SJSA1 (cell line): ENCODE data around the gene TLCD2. TPM values are rescaled to one million over a fixed set of nuclear protein-coding genes. Genes with fewer than 3 reads are reported as not detected.
"Not testable (repeated sequence)": the region's sequence is repeated elsewhere in the genome, so short reads cannot be mapped to it uniquely, and the experiment has no call there.

Source experiments
- DNase-seq, 2 experiments: peaks; one replicate each; pipeline ENCODE4 v3.0.0-alpha.2; 2015 to 2020; ENCODE audit warnings: low spot score in 2 of 2, low read depth in 1 of 2
- H3K27ac ChIP-seq: fragments of 250-450 bp; sonication (Bioruptor Pico); 2 replicates; pipeline ENCODE4 v1.5.1; 2020; ENCODE audit warnings: mild to moderate bottlenecking, moderate library complexity
- H3K27me3 ChIP-seq: fragments of 250-450 bp; sonication (Bioruptor Pico); replicated peaks from 2 replicates; pipeline ENCODE4 v1.5.1; 2020; ENCODE audit warnings: mild to moderate bottlenecking, moderate library complexity
- H3K36me3 ChIP-seq: fragments of 250-450 bp; sonication (Bioruptor Pico); 2 replicates; pipeline ENCODE4 v1.5.1; 2020; ENCODE audit warnings: mild to moderate bottlenecking
- H3K4me1 ChIP-seq: fragments of 250-450 bp; sonication (Bioruptor Pico); replicated peaks from 2 replicates; pipeline ENCODE4 v1.6.1; 2021; ENCODE audit warnings: mild to moderate bottlenecking
- H3K4me3 ChIP-seq: fragments of 250-450 bp; sonication (Bioruptor Pico); 2 replicates; pipeline ENCODE4 v1.5.1; 2020; ENCODE audit warnings: mild to moderate bottlenecking
- H3K9me3 ChIP-seq: fragments of 250-450 bp; sonication (Bioruptor Pico); replicated peaks from 2 replicates; pipeline ENCODE4 v1.5.1; 2020; ENCODE audit warnings: mild to moderate bottlenecking
- total RNA-seq: library from RNA; depleted of rRNA; stranded (reverse); fragments of >200 nt; shearing (Covaris generic); gene quantifications from 2 replicates; pipeline ENCODE4 v1.2.3, GENCODE V29; 2014

The TLCD2 gene
- total RNA-seq, 1 experiment from 2014 or later: 0.95 TPM

- H3K36me3 ChIP-seq: no peaks in the 10 kb centered on the region
- DNase-seq: peak in 1 of 2 experiments; percentile 40
Observed at GRCh38 chr17:1744551-1745512, 34.7 kb upstream of the TLCD2 start.

GRCh38 chr17:1743088-1743439 lies 32.9 kb upstream of the TLCD2 start:
- H3K27ac ChIP-seq: no peak overlapping the region
- DNase-seq: no peak
- H3K36me3 ChIP-seq: no peaks in the 10 kb centered on the region

More at GRCh38 chr17:1744551-1745512, 34.7 kb upstream of the TLCD2 start:
- no peak overlapping the region for H3K27ac ChIP-seq
- no peak overlapping the region for H3K4me3 ChIP-seq
- no peaks in the 10 kb centered on the region for H3K9me3 ChIP-seq
- no peaks in the 10 kb centered on the region for H3K4me1 ChIP-seq
- H3K27me3 ChIP-seq: no peaks in the 10 kb centered on the region

GRCh38 chr17:1742371-1743087 lies 32.4 kb upstream of the TLCD2 start, which contains the start of gene SERPINF2:
SERPINF2 (plus strand) TSS chr17:1742871; CDS start chr17:1744996, 2,125 bp downstream.
- Histone ChIP-seq H3K4me1 (no peaks in the 10 kb centered on the region), H3K4me3 (no peak within 1 kb of the TSS), H3K27me3 (no peaks in the 10 kb centered on the region), H3K36me3 (no peaks in the 10 kb centered on the region), H3K27ac (no peak within 1 kb of the TSS), H3K9me3 (no peaks in the 10 kb centered on the region)
- DNase-seq: peak in 1 of 2 experiments; percentile 37

More at GRCh38 chr17:1743088-1743439, 32.9 kb upstream of the TLCD2 start:
- no peaks in the 10 kb centered on the region for H3K9me3 ChIP-seq
- H3K27me3 ChIP-seq: no peaks in the 10 kb centered on the region
- no peak overlapping the region for H3K4me3 ChIP-seq
- no peaks in the 10 kb centered on the region for H3K4me1 ChIP-seq

DNA sequence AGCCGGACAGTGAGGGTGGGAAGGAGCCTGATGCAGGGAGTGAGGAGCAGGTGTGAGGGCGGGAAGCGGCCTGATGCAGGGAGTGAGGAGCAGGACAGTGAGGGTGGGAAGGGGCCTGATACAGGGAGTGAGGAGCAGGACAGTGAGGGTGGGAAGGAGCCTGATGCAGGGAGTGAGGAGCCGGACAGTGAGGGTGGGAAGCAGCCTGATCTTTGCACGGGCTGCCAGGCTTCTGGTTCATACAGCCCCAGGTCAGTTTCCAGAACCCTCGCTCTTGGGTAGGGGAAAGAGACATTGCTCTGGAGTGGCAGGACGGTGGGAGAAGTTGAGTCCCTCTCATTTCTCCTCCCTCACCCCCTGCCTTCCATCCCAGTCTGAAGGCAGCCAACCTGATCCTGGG lies 31.7 kb upstream of the TLCD2 start:
- not testable (repeated sequence) for H3K36me3 ChIP-seq, H3K27me3 ChIP-seq, DNase-seq, H3K4me3 ChIP-seq, H3K9me3 ChIP-seq, H3K27ac ChIP-seq, H3K4me1 ChIP-seq

DNA sequence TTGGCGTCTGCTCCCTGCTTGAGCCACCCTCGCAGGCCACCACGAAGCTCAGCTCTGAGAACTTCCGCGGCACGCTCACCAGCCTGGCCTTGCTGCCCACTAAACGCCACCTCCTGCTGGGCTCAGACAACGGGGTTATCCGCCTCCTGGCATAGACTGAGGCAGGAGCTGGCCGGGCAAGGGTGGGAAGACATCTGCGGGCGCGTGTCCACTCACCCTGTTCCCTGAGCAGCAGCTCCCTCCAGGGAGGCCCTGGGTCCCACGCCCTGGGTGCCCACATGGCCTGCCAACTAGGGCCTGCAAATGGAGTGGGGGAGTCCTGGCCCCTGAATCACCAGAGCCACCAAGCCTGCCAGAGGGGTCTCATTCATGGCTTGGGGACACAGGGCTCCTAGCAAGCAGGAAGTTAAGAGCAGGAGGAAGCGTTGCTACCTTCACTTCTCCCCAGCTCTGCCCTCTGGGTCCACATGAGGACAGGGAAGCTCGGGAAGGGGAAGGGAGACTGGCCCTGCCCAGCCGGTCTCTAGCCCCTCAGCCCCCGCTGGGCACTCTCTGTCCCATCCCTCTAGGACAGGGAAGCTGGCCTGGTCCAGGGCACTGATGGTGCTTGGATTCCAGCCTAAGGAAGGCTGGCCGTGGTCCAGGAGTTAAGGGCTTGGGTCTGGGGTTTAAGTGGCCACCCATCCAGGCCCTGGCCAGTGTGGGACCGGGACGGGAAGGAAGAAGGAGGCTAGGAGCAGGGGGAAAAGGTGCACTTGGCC lies 27.5 kb upstream of the TLCD2 start:
- peak in 1 of 2 experiments; percentile 38 for DNase-seq
- Histone ChIP-seq H3K4me3 (no peak overlapping the region), H3K9me3 (no peaks in the 10 kb centered on the region), H3K4me1 (peaks cover 6% of the 10 kb centered on the region; the same call in 1 of the 2 replicates), H3K27ac (no peak overlapping the region), H3K27me3 (no peaks in the 10 kb centered on the region), H3K36me3 (no peaks in the 10 kb centered on the region)

DNA sequence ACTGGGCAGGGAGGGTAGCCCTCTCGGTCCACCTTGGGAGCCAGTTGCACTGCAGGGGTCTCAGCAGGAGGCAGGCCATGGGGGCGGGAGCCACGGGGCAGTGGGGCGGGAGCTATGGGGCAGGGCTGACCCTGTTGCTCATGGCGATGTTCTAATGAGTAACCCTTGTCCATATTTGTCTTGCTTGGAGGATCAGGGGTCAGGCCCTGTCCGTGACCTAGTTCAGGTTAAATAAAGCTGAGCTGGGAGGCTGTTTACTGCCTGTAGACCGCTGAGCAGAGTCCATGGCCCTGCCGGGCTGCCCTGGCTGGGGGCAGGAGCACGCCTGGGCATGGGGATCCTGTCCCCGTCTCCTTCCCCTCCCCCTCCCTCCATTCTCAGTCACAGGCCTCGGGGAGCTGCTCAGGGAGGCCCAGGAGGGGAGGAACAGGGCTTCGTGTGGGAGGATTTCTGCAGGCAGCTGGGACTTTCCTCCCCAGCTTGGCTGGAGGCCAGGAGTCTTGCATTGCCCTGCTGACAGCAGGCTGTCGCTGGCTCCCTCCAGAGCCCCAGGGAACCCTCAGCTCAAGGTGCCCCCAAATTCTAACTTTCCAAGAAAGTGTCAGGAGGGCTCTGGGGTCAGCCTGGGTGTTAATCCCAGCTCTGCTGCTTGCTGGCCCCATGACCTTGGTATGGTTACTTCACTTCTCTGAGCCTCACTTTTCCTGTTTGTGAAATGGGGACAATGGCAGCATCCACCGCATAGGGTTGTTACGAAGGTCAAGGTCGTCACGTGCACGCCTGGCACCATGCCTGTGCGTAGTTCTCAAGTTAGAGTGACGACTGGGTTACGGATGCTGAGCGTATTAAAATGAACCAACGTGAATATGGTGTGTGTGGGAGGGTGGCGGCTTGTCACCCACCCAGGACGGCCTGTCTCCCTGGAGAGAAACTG lies 26.4 kb upstream of the TLCD2 start:
- peaks cover 6% of the 10 kb centered on the region; the same call in 1 of the 2 replicates for H3K4me1 ChIP-seq
- no peak overlapping the region for H3K27ac ChIP-seq
- H3K4me3 ChIP-seq: no peak overlapping the region
- H3K9me3 ChIP-seq: no peaks in the 10 kb centered on the region
- no peaks in the 10 kb centered on the region; the same call in 1 of the 2 replicates for H3K36me3 ChIP-seq
- H3K27me3 ChIP-seq: no peaks in the 10 kb centered on the region
- DNase-seq: peak in 1 of 2 experiments; percentile 52

GRCh38 chr17:1735834-1736347 lies 25.7 kb upstream of the TLCD2 start:
- Histone ChIP-seq H3K27ac (no peak overlapping the region), H3K4me1 (peaks cover 6% of the 10 kb centered on the region; the same call in 1 of the 2 replicates), H3K4me3 (no peak overlapping the region), H3K36me3 (no peaks in the 10 kb centered on the region; the same call in 1 of the 2 replicates), H3K9me3 (no peaks in the 10 kb centered on the region), H3K27me3 (no peaks in the 10 kb centered on the region)
- DNase-seq: peak in 1 of 2 experiments; percentile 41

DNA sequence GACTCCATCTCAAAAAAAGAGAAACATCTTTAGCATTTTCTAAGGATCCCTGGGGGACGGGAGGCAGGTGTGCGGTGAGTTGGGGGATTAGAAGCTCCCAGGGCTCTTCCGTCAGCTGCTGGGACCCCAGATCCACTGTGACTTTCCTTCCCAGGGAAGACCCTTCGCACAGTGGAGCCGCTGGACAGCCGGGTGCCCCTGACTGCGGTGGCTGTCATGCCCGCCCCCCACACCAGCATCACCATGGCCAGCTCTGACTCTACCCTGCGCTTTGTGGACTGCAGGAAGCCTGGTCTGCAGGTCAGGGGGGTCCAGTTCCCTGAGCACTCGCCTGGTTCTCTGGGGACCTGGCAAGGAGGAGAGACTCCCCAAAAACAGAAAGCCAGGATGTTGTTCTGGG lies 25.2 kb upstream of the TLCD2 start:
- no peak for DNase-seq
- Histone ChIP-seq H3K27ac (no peak overlapping the region), H3K4me3 (no peak overlapping the region), H3K27me3 (no peaks in the 10 kb centered on the region), H3K36me3 (no peaks in the 10 kb centered on the region; the same call in 1 of the 2 replicates), H3K4me1 (peaks cover 6% of the 10 kb centered on the region; the same call in 1 of the 2 replicates), H3K9me3 (no peaks in the 10 kb centered on the region)

DNA sequence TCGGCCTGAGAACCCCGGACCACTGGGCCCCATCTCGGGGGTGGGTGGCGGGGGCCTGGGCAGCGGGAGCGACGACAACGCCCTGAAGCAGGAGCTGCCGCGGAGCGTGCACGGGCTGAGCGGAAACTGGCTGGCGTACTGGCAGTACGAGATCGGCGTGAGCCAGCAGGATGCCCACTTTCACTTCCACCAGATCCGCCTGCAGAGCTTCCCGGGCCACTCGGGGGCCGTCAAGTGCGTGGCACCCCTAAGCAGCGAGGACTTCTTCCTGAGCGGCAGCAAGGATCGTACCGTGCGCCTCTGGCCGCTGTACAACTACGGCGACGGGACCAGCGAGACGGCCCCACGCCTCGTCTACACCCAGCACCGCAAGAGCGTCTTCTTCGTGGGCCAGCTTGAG lies 23.6 kb upstream of the TLCD2 start:
- Histone ChIP-seq H3K36me3 (no peaks in the 10 kb centered on the region; the same call in 1 of the 2 replicates), H3K9me3 (no peaks in the 10 kb centered on the region), H3K4me1 (peaks cover 6% of the 10 kb centered on the region; the same call in 1 of the 2 replicates), H3K27me3 (no peaks in the 10 kb centered on the region), H3K4me3 (no peak overlapping the region), H3K27ac (no peak overlapping the region)
- no peak for DNase-seq

DNA sequence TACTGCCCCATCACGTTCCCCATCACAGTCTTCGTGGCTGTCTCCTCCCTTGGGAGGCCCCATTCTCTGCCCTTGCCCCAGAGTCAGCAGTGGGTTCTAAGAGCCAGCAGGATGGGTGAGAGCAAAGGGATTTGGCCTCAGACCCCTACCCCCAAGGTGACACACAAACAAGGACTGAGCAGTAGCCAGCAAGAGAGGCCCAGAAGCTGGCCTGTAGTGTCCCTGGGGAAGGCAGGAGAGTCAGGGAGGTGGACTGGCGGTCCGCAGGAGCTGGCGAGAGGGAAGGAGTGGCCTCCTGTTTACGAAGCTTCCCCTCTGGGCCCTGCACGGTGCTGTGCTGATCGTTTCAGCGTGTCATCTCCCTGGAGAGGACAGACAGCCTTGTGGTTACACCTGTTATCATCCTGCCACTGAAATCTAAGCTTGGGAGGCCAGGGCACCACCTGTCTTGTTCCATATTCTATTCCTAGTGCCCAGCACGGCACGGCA lies 22.7 kb upstream of the TLCD2 start:
- DNase-seq: no peak
- H3K27me3 ChIP-seq: no peaks in the 10 kb centered on the region

GRCh38 chr17:1732241-1732832 lies 22.2 kb upstream of the TLCD2 start:
- no peak for DNase-seq
- Histone ChIP-seq H3K4me1 (peaks cover 6% of the 10 kb centered on the region; the same call in 1 of the 2 replicates), H3K36me3 (peaks cover 7% of the 10 kb centered on the region), H3K9me3 (no peaks in the 10 kb centered on the region), H3K4me3 (no peak overlapping the region), H3K27ac (no peak overlapping the region), H3K27me3 (no peaks in the 10 kb centered on the region)

More for the DNA sequence above, 22.7 kb upstream of the TLCD2 start:
- peaks cover 5% of the 10 kb centered on the region for H3K36me3 ChIP-seq
- peaks cover 6% of the 10 kb centered on the region; the same call in 1 of the 2 replicates for H3K4me1 ChIP-seq
- H3K27ac ChIP-seq: no peak overlapping the region
- H3K4me3 ChIP-seq: no peak overlapping the region
- H3K9me3 ChIP-seq: no peaks in the 10 kb centered on the region

DNA sequence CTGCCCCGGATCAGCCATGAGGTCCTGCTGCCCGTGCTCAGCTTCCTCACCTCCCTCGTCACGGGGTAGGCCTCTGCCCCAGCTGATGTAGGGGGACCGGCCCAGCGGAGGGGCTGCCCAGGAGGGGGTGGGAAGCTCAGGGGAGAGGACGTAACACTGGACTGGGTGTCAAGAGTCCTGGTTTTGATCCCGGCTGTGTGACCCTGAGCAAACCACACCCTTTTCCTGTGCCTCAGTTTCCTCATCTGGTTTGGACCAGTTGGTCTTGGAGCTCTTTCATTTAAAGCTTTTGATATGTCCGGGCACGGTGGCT lies 21.0 kb upstream of the TLCD2 start:
- H3K27ac ChIP-seq: no peak overlapping the region
- no peak for DNase-seq
- peaks cover 14% of the 10 kb centered on the region for H3K36me3 ChIP-seq
- H3K9me3 ChIP-seq: no peaks in the 10 kb centered on the region
- no peak overlapping the region for H3K4me3 ChIP-seq
- H3K27me3 ChIP-seq: no peaks in the 10 kb centered on the region
- no peaks in the 10 kb centered on the region for H3K4me1 ChIP-seq
